Hair follicle dermal papilla cell (primary cell): Measurements from ENCODE around the gene DPM1. TPM values are rescaled to one million over a fixed set of nuclear protein-coding genes. Genes with fewer than 3 reads are reported as not detected.

Experiments used
- total RNA-seq: library from RNA; depleted of rRNA; stranded (reverse); fragments of >200 nt; gene quantifications from 2 replicates; pipeline ENCODE4 v1.2.3, GENCODE V29; 2012

The DPM1 gene
- total RNA-seq: 32.3 and 43.2 TPM in 2 replicates

GRCh38 chr20:50957798-50958614 lies at the start of gene DPM1:
DPM1 (minus strand) TSS chr20:50958532; CDS start chr20:50958523, 9 bp downstream.

GRCh38 chr20:50958615-50959542 lies 547 bp upstream of the DPM1 start, which contains the start of gene MOCS3:
MOCS3 (plus strand) TSS chr20:50958818; CDS start chr20:50958843, 25 bp downstream.

GRCh38 chr20:50931306-50932015 lies 26.9 kb downstream of the DPM1 start, which contains the start of gene ADNP:
ADNP (minus strand) TSS chr20:50931437; CDS start chr20:50903996, 27,441 bp downstream.

Other genes with a start within 250 kb of the DPM1 start
- 0.12 and 0.16 TPM in 2 replicates for gene PARD6B, start 227.0 kb downstream of the DPM1 start, total RNA-seq
- 10.2 and 15.1 TPM in 2 replicates for gene BCAS4, start 163.5 kb downstream of the DPM1 start, total RNA-seq
- 23.8 and 29.5 TPM in 2 replicates for gene ADNP, start 27.1 kb downstream of the DPM1 start, total RNA-seq
- 11.1 and 11.2 TPM in 2 replicates for gene MOCS3, start 286 bp upstream of the DPM1 start, total RNA-seq
- 3.2 and 7.0 TPM in 2 replicates for gene KCNG1, start 64.6 kb upstream of the DPM1 start, total RNA-seq